GM13976 (cell line): ENCODE measurements around the gene FAM241B.

Experiments
- DNase-seq: peaks from one replicate; pipeline ENCODE4 v3.0.0; 2012; ENCODE audit warnings: low spot score
- in situ Hi-C: fragments of 300-500 bp; cut with MboI; formaldehyde crosslinking; loops from one replicate; pipeline ENCODE4 v1.12.0; 2022; ENCODE audit warnings: low sequenced_read_pairs, mixed read lengths, inconsistent platforms; ENCODE audit not compliant: unreplicated experiment
- TF ChIP-seq, protein P1 (sequence below): IDR thresholded peaks from 2 replicates; pipeline ENCODE4 v1.5.1; 2012; ENCODE audit warnings: borderline replicate concordance, mild to moderate bottlenecking; ENCODE audit not compliant: insufficient read depth; ENCODE audit errors: extremely low read depth, missing control alignments, control extremely low read depth

FAM241B gene

DNA sequence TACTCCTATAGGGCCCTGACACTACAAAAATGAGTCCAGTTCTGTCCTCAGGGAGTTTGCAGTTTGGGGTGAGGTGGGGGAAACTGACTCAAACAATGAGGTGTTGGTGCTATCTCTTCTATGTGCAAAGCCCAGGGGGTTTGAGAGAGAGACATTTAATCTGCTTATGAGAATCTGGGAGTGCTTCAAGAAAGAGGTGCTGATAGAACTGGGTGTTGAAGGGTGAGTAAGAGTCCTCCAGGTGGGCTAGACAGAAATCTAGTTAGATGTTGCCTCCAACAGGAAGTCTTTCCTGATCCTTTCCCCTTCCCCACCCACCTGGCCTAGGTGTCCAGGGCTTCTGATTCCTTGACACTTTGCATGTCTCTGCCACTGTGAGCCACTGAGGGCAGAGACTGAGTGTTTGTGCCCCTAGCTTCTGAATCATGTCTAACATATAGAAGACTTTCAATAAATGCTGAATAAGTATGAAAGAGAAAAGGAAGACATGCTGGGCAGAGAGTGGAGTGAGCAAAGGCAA lies 53.0 kb downstream of the FAM241B start:
- TF ChIP-seq, protein P1, sequence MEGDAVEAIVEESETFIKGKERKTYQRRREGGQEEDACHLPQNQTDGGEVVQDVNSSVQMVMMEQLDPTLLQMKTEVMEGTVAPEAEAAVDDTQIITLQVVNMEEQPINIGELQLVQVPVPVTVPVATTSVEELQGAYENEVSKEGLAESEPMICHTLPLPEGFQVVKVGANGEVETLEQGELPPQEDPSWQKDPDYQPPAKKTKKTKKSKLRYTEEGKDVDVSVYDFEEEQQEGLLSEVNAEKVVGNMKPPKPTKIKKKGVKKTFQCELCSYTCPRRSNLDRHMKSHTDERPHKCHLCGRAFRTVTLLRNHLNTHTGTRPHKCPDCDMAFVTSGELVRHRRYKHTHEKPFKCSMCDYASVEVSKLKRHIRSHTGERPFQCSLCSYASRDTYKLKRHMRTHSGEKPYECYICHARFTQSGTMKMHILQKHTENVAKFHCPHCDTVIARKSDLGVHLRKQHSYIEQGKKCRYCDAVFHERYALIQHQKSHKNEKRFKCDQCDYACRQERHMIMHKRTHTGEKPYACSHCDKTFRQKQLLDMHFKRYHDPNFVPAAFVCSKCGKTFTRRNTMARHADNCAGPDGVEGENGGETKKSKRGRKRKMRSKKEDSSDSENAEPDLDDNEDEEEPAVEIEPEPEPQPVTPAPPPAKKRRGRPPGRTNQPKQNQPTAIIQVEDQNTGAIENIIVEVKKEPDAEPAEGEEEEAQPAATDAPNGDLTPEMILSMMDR: no peak
- in situ Hi-C loops: no loop called here
- no peak for DNase-seq
